GM12878 (cell line): ENCODE data around the gene MXRA7. TPM values are rescaled to one million over a fixed set of nuclear protein-coding genes. Genes with fewer than 3 reads are reported as not detected.
A peak's percentile ranks its signal among the peaks of the same experiment; 100 is the strongest.

ENCODE experiments used
- ATF7 ChIP-seq: fragments of 450-650 bp; IDR thresholded peaks from 2 replicates; pipeline ENCODE4 v1.6.1; 2016; ENCODE audit warnings: low read depth, mild to moderate bottlenecking
- BACH1 ChIP-seq: fragments of 450-650 bp; IDR thresholded peaks from 2 replicates; pipeline ENCODE4 v1.6.1; 2017; ENCODE audit warnings: mild to moderate bottlenecking, borderline replicate concordance
- BCLAF1 ChIP-seq: fragments of 450-650 bp; IDR thresholded peaks from 2 replicates; pipeline ENCODE4 v1.6.1; 2017; ENCODE audit warnings: antibody characterized with exemption, mild to moderate bottlenecking, moderate library complexity
- CBFB ChIP-seq: IDR thresholded peaks from 2 replicates; pipeline ENCODE4 v1.6.1; 2016; ENCODE audit warnings: antibody characterized with exemption, low read depth
- CBX5 ChIP-seq: sonication (generic); IDR thresholded peaks from 2 replicates; pipeline ENCODE4 v1.6.1; 2016; ENCODE audit warnings: low read depth, moderate library complexity, mild to moderate bottlenecking, inconsistent platforms
- CEBPB ChIP-seq, 2 experiments: fragments of 150-350 bp in 1 of 2; IDR thresholded peaks; 2 replicates each; pipeline ENCODE4 v1.6.1; 2012 to 2014; ENCODE audit warnings: low read depth in 2 of 2, low read length in 2 of 2, borderline replicate concordance in 1 of 2, inconsistent platforms in 1 of 2
- CHD1 ChIP-seq: IDR thresholded peaks from 2 replicates; pipeline ENCODE4 v1.6.1; 2012; ENCODE audit warnings: low read depth, low read length, improper control_type of control experiment
- CREB1 ChIP-seq: IDR thresholded peaks from 2 replicates; pipeline ENCODE4 v1.6.1; 2012; ENCODE audit warnings: low read depth, mild to moderate bottlenecking, inconsistent platforms
- ESRRA ChIP-seq: IDR thresholded peaks from 2 replicates; pipeline ENCODE4 v1.6.1; 2012; ENCODE audit warnings: mild to moderate bottlenecking, low read length, improper control_type of control experiment
- HDGF ChIP-seq: fragments of 450-650 bp; IDR thresholded peaks from 2 replicates; pipeline ENCODE4 v1.6.1; 2016; ENCODE audit warnings: antibody characterized with exemption
- IRF3 ChIP-seq: fragments of 450-650 bp; IDR thresholded peaks from 2 replicates; pipeline ENCODE4 v1.6.1; 2014; ENCODE audit warnings: mild to moderate bottlenecking
- JUND ChIP-seq: IDR thresholded peaks from 2 replicates; pipeline ENCODE4 v1.6.1; 2012; ENCODE audit warnings: low read depth, mild to moderate bottlenecking, low read length, improper control_type of control experiment, moderate library complexity
- LARP7 ChIP-seq: fragments of 450-650 bp; IDR thresholded peaks from 2 replicates; pipeline ENCODE4 v1.6.1; 2017; ENCODE audit warnings: mild to moderate bottlenecking
- MEF2B ChIP-seq: fragments of 450-650 bp; IDR thresholded peaks from 2 replicates; pipeline ENCODE4 v1.6.1; 2018; ENCODE audit warnings: mild to moderate bottlenecking, moderate library complexity; ENCODE audit not compliant: partially characterized antibody, poor library complexity, severe bottlenecking
- NFIC ChIP-seq: IDR thresholded peaks from 2 replicates; pipeline ENCODE4 v1.6.1; 2012; ENCODE audit warnings: low read depth, mild to moderate bottlenecking, inconsistent platforms, low read length, moderate library complexity
- NR2C2 ChIP-seq: IDR thresholded peaks from 2 replicates; pipeline ENCODE4 v1.6.1; 2011; ENCODE audit warnings: borderline replicate concordance, low read depth; ENCODE audit not compliant: control insufficient read depth, insufficient read length
- RAD51 ChIP-seq: fragments of 450-650 bp; IDR thresholded peaks from 2 replicates; pipeline ENCODE4 v1.6.1; 2016; ENCODE audit warnings: moderate library complexity, mild to moderate bottlenecking, inconsistent platforms
- SP1 ChIP-seq: IDR thresholded peaks from one replicate; pipeline ENCODE4 v1.6.1; 2011; ENCODE audit warnings: low read depth, low read length
- ZBED1 ChIP-seq: IDR thresholded peaks from 2 replicates; pipeline ENCODE4 v1.6.1; 2016; ENCODE audit warnings: borderline replicate concordance
- ZNF207 ChIP-seq: fragments of 450-650 bp; IDR thresholded peaks from 2 replicates; pipeline ENCODE4 v1.6.1; 2014; ENCODE audit warnings: antibody characterized with exemption, mild to moderate bottlenecking, borderline replicate concordance
- ZNF384 ChIP-seq: IDR thresholded peaks from 2 replicates; pipeline ENCODE4 v1.6.1; 2012; ENCODE audit warnings: low read depth, mild to moderate bottlenecking, low read length, improper control_type of control experiment, borderline replicate concordance
- polyA plus RNA-seq, 11 experiments: library from polyadenylated mRNA; depleted of rRNA in 4 of 11; unstranded in 6 of 11; stranded (reverse) in 5 of 11; fragments of >200 nt; fragmentation: Nextera tagmentation in 4 of 11; fragmentation: Illumina TruSeq in 1 of 11; extraction: Ambion mirVana in 4 of 11; extraction: Trizol in 1 of 11; gene quantifications; 1 replicate in 1 of 11; 2 replicates in 10 of 11; pipeline versions ENCODE4 v1.2.1 to v1.2.3, GENCODE V29; 2011 to 2016; ENCODE audit warnings: inconsistent platforms in 2 of 11, missing spikeins in 2 of 11, low read depth in 1 of 11
- total RNA-seq, 4 experiments: library from RNA; depleted of rRNA in 3 of 4; stranded (reverse); fragments of >200 nt in 3 of 4; fragmentation: Illumina TruSeq in 1 of 4; extraction: Trizol in 1 of 4; gene quantifications; 2 replicates each; pipeline versions ENCODE4 v1.2.1 to v1.2.3, GENCODE V29; 2013 to 2021
- TF ChIP-seq, protein P1 (sequence below): fragments of 150-350 bp; IDR thresholded peaks from 2 replicates; pipeline ENCODE4 v1.6.1; 2016; ENCODE audit warnings: low read depth, low read length
- TF ChIP-seq, protein P2 (sequence below): IDR thresholded peaks from 2 replicates; pipeline ENCODE4 v1.6.1; 2012; ENCODE audit warnings: low read length, inconsistent platforms

The MXRA7 gene
- total and polyA plus RNA-seq, 10 of the 15 experiments (the other 5 are each of a cell fraction or from before 2014, with no cell fraction given): 0.03 to 2.0 (median 0.33) TPM

GRCh38 chr17:76736349-76737081 lies 25.8 kb upstream of the MXRA7 start (continued):
- TF ChIP-seq, protein P1, sequence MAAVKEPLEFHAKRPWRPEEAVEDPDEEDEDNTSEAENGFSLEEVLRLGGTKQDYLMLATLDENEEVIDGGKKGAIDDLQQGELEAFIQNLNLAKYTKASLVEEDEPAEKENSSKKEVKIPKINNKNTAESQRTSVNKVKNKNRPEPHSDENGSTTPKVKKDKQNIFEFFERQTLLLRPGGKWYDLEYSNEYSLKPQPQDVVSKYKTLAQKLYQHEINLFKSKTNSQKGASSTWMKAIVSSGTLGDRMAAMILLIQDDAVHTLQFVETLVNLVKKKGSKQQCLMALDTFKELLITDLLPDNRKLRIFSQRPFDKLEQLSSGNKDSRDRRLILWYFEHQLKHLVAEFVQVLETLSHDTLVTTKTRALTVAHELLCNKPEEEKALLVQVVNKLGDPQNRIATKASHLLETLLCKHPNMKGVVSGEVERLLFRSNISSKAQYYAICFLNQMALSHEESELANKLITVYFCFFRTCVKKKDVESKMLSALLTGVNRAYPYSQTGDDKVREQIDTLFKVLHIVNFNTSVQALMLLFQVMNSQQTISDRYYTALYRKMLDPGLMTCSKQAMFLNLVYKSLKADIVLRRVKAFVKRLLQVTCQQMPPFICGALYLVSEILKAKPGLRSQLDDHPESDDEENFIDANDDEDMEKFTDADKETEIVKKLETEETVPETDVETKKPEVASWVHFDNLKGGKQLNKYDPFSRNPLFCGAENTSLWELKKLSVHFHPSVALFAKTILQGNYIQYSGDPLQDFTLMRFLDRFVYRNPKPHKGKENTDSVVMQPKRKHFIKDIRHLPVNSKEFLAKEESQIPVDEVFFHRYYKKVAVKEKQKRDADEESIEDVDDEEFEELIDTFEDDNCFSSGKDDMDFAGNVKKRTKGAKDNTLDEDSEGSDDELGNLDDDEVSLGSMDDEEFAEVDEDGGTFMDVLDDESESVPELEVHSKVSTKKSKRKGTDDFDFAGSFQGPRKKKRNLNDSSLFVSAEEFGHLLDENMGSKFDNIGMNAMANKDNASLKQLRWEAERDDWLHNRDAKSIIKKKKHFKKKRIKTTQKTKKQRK: no peak
- TF ChIP-seq RAD51 (no peak), IRF3 (no peak), LARP7 (peak; percentile 82), ATF7 (no peak), ZBED1 (no peak), NR2C2 (no peak), ZNF207 (no peak), NFIC (no peak), ZNF384 (no peak), CBX5 (no peak), BACH1 (peak; percentile 96), BCLAF1 (no peak), ESRRA (no peak), SP1 (no peak), HDGF (no peak; the same call in 1 of the 2 replicates), MEF2B (peak; percentile 8), CBFB (no peak), CHD1 (no peak), CEBPB (IDR thresholded peaks at IDR 0.05; ENCODE audit: borderline replicate concordance in 1 of 2, low read depth in 2 of 2, low read length in 2 of 2) (no peak), CREB1 (no peak), JUND (no peak)
- TF ChIP-seq, protein P2, sequence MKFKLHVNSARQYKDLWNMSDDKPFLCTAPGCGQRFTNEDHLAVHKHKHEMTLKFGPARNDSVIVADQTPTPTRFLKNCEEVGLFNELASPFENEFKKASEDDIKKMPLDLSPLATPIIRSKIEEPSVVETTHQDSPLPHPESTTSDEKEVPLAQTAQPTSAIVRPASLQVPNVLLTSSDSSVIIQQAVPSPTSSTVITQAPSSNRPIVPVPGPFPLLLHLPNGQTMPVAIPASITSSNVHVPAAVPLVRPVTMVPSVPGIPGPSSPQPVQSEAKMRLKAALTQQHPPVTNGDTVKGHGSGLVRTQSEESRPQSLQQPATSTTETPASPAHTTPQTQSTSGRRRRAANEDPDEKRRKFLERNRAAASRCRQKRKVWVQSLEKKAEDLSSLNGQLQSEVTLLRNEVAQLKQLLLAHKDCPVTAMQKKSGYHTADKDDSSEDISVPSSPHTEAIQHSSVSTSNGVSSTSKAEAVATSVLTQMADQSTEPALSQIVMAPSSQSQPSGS: no peak
